WTC11 (cell line): Measurements from ENCODE around the gene DHX38. TPM values are rescaled to one million over a fixed set of nuclear protein-coding genes. Genes with fewer than 3 reads are reported as not detected.

ENCODE experiments used
- ATAC-seq: fragments of 200-7000 bp; cut with Tn5 transposase; 2 replicates; pipeline ENCODE4 v1.10.0; 2021; ENCODE audit warnings: mild to moderate bottlenecking, moderate library complexity
- CTCF ChIA-PET: fragments of 300-600 bp; sonication (Branson Sonifier 250); formaldehyde crosslinking; loops from one replicate; lab custom pipeline; 2021; ENCODE audit warnings: antibody characterized with exemption; lab: Charles Lee
- POLR2A ChIA-PET: fragments of 350-600 bp; sonication (Branson Sonifier 250); formaldehyde crosslinking; loops from one replicate; lab custom pipeline; 2021; ENCODE audit warnings: antibody characterized with exemption; lab: Charles Lee
- DNase-seq: peaks from one replicate; pipeline ENCODE4 v3.0.0; 2021; ENCODE audit warnings: low spot score
- H3K27ac Mint-ChIP-seq: 2 replicates; pipeline ENCODE4 v1.8.0; 2021; ENCODE audit warnings: mixed read lengths
- H3K27me3 Mint-ChIP-seq: 2 replicates; pipeline ENCODE4 v1.8.0; 2021; ENCODE audit warnings: low read depth, mild to moderate bottlenecking, moderate library complexity, mixed read lengths
- H3K36me3 Mint-ChIP-seq: 2 replicates; pipeline ENCODE4 v1.8.0; 2021; ENCODE audit warnings: mixed read lengths
- H3K4me1 Mint-ChIP-seq: 2 replicates; pipeline ENCODE4 v1.8.0; 2022; ENCODE audit warnings: mixed read lengths
- H3K4me3 Mint-ChIP-seq: 2 replicates; pipeline ENCODE4 v1.8.0; 2021; ENCODE audit warnings: mild to moderate bottlenecking, moderate library complexity, mixed read lengths
- H3K9me3 Mint-ChIP-seq: 2 replicates; pipeline ENCODE4 v1.8.0; 2021; ENCODE audit warnings: mixed read lengths
- FOXJ3 ChIP-seq: sonication (generic); formaldehyde crosslinking; IDR thresholded peaks from 2 replicates; pipeline ENCODE4 v1.9.0; 2021; ENCODE audit warnings: missing genetic modification reagents, mild to moderate bottlenecking, borderline replicate concordance
- FOXP1 ChIP-seq: sonication (generic); formaldehyde crosslinking; IDR thresholded peaks from 2 replicates; pipeline ENCODE4 v1.8.0; 2022; ENCODE audit warnings: missing genetic modification reagents, mild to moderate bottlenecking, moderate library complexity, borderline replicate concordance
- GABPB1 ChIP-seq: sonication (generic); formaldehyde crosslinking; IDR thresholded peaks from 2 replicates; pipeline ENCODE4 v1.8.1; 2023; ENCODE audit warnings: mild to moderate bottlenecking, missing genetic modification reagents
- GTF2I ChIP-seq: fragments of 250-450 bp; sonication (Bioruptor Pico); conservative IDR thresholded peaks from 2 replicates; pipeline ENCODE4 v1.4.0; 2021; ENCODE audit warnings: mild to moderate bottlenecking
- KAT7 ChIP-seq: sonication (generic); formaldehyde crosslinking; IDR thresholded peaks from 2 replicates; pipeline ENCODE4 v1.8.1; 2023; ENCODE audit warnings: missing genetic modification reagents, mild to moderate bottlenecking, borderline replicate concordance
- MYBL2 ChIP-seq: sonication (generic); formaldehyde crosslinking; IDR thresholded peaks from 2 replicates; pipeline ENCODE4 v1.8.1; 2023; ENCODE audit warnings: mild to moderate bottlenecking, moderate library complexity, missing genetic modification reagents
- PRRX2 ChIP-seq: fragments of 250-450 bp; sonication (Bioruptor Pico); IDR thresholded peaks from 2 replicates; pipeline ENCODE4 v1.8.0; 2021; ENCODE audit warnings: mild to moderate bottlenecking
- SP1 ChIP-seq: sonication (generic); formaldehyde crosslinking; conservative IDR thresholded peaks from 2 replicates; pipeline ENCODE4 v1.8.1; 2022; ENCODE audit warnings: missing genetic modification reagents
- total RNA-seq: library from RNA; stranded (reverse); gene quantifications from 3 replicates; pipeline ENCODE4 v1.2.3, GENCODE V29; 2021
- TF ChIP-seq, protein P1 (sequence below): fragments of 250-450 bp; sonication (Bioruptor Pico); IDR thresholded peaks from 2 replicates; pipeline ENCODE4 v1.9.0; 2021; ENCODE audit warnings: moderate library complexity, mild to moderate bottlenecking, inconsistent platforms, borderline replicate concordance
- TF ChIP-seq, protein P2 (sequence below): fragments of 200-600 bp; IDR thresholded peaks from 2 replicates; pipeline ENCODE4 v1.8.0; 2022; ENCODE audit warnings: antibody characterized with exemption
- TF ChIP-seq, protein P3 (sequence below): fragments of 250-450 bp; sonication (Bioruptor Pico); IDR thresholded peaks from 2 replicates; pipeline ENCODE4 v1.9.0; 2021; ENCODE audit warnings: mild to moderate bottlenecking
- TF ChIP-seq, protein P4 (sequence below): sonication (generic); formaldehyde crosslinking; IDR thresholded peaks from 2 replicates; pipeline ENCODE4 v1.8.0; 2023; ENCODE audit warnings: missing genetic modification reagents
- TF ChIP-seq, protein P5 (sequence below): sonication (generic); formaldehyde crosslinking; IDR thresholded peaks from 2 replicates; pipeline ENCODE4 v1.8.0; 2022; ENCODE audit warnings: missing genetic modification reagents
- TF ChIP-seq, protein P6 (sequence below): fragments of 250-450 bp; sonication (Bioruptor Pico); IDR thresholded peaks from 2 replicates; pipeline ENCODE4 v1.9.0; 2021; ENCODE audit warnings: mild to moderate bottlenecking
- TF ChIP-seq, protein P7 (sequence below): fragments of 250-450 bp; sonication (Bioruptor Pico); IDR thresholded peaks from 2 replicates; pipeline ENCODE4 v1.9.0; 2021; ENCODE audit warnings: mild to moderate bottlenecking, borderline replicate concordance

The DHX38 gene
- total RNA-seq, 1 experiment from 2014 or later = 91.7 TPM

DNA sequence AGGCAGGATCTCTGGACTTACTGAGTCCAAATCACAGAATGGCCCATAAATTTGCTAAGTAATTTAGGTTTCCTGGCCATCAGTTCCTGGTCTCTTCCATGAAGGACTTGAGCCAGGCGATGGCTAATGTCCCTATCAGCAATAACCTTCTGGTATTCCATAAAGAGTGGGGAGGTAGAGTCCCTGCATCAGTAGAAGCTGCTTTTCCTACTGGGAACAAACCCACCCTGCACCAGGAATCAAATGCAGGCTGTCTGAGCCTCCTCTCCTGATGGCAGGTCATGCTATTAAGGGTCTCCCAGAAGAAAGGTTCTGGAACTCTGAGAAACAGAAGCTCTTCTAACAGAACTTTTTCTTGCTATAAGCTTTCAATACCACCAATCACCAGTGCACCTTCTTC lies 32.1 kb upstream of the DHX38 start:
- CTCF ChIA-PET = no interaction called here
- H3K4me1 Mint-ChIP-seq = no peaks in the 10 kb centered on the region
- H3K27ac Mint-ChIP-seq = no peak overlapping the region
- H3K4me3 Mint-ChIP-seq = no peak overlapping the region
- no peak for DNase-seq
- H3K9me3 Mint-ChIP-seq = no peaks in the 10 kb centered on the region
- ATAC-seq = no peak
- H3K36me3 Mint-ChIP-seq = no peaks in the 10 kb centered on the region
- H3K27me3 Mint-ChIP-seq = peaks cover 3% of the 10 kb centered on the region; the same call in 1 of the 2 replicates
- TF ChIP-seq, protein P1, sequence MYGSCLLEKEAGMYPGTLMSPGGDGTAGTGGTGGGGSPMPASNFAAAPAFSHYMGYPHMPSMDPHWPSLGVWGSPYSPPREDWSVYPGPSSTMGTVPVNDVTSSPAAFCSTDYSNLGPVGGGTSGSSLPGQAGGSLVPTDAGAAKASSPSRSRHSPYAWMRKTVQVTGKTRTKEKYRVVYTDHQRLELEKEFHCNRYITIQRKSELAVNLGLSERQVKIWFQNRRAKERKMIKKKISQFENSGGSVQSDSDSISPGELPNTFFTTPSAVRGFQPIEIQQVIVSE (CRISPR knock-in tag) = no peak
- TF ChIP-seq, protein P2, sequence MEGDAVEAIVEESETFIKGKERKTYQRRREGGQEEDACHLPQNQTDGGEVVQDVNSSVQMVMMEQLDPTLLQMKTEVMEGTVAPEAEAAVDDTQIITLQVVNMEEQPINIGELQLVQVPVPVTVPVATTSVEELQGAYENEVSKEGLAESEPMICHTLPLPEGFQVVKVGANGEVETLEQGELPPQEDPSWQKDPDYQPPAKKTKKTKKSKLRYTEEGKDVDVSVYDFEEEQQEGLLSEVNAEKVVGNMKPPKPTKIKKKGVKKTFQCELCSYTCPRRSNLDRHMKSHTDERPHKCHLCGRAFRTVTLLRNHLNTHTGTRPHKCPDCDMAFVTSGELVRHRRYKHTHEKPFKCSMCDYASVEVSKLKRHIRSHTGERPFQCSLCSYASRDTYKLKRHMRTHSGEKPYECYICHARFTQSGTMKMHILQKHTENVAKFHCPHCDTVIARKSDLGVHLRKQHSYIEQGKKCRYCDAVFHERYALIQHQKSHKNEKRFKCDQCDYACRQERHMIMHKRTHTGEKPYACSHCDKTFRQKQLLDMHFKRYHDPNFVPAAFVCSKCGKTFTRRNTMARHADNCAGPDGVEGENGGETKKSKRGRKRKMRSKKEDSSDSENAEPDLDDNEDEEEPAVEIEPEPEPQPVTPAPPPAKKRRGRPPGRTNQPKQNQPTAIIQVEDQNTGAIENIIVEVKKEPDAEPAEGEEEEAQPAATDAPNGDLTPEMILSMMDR = no peak
- TF ChIP-seq, protein P3, sequence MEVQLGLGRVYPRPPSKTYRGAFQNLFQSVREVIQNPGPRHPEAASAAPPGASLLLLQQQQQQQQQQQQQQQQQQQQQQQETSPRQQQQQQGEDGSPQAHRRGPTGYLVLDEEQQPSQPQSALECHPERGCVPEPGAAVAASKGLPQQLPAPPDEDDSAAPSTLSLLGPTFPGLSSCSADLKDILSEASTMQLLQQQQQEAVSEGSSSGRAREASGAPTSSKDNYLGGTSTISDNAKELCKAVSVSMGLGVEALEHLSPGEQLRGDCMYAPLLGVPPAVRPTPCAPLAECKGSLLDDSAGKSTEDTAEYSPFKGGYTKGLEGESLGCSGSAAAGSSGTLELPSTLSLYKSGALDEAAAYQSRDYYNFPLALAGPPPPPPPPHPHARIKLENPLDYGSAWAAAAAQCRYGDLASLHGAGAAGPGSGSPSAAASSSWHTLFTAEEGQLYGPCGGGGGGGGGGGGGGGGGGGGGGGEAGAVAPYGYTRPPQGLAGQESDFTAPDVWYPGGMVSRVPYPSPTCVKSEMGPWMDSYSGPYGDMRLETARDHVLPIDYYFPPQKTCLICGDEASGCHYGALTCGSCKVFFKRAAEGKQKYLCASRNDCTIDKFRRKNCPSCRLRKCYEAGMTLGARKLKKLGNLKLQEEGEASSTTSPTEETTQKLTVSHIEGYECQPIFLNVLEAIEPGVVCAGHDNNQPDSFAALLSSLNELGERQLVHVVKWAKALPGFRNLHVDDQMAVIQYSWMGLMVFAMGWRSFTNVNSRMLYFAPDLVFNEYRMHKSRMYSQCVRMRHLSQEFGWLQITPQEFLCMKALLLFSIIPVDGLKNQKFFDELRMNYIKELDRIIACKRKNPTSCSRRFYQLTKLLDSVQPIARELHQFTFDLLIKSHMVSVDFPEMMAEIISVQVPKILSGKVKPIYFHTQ (CRISPR knock-in tag) = no peak
- TF ChIP-seq, protein P4, sequence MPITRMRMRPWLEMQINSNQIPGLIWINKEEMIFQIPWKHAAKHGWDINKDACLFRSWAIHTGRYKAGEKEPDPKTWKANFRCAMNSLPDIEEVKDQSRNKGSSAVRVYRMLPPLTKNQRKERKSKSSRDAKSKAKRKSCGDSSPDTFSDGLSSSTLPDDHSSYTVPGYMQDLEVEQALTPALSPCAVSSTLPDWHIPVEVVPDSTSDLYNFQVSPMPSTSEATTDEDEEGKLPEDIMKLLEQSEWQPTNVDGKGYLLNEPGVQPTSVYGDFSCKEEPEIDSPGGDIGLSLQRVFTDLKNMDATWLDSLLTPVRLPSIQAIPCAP (CRISPR knock-in tag) = no peak
- TF ChIP-seq GABPB1 (CRISPR knock-in tag) (no peak), KAT7 (CRISPR knock-in tag) (no peak), GTF2I (CRISPR knock-in tag) (no peak), SP1 (CRISPR knock-in tag) (no peak), FOXJ3 (CRISPR knock-in tag) (no peak)
- TF ChIP-seq, protein P5, sequence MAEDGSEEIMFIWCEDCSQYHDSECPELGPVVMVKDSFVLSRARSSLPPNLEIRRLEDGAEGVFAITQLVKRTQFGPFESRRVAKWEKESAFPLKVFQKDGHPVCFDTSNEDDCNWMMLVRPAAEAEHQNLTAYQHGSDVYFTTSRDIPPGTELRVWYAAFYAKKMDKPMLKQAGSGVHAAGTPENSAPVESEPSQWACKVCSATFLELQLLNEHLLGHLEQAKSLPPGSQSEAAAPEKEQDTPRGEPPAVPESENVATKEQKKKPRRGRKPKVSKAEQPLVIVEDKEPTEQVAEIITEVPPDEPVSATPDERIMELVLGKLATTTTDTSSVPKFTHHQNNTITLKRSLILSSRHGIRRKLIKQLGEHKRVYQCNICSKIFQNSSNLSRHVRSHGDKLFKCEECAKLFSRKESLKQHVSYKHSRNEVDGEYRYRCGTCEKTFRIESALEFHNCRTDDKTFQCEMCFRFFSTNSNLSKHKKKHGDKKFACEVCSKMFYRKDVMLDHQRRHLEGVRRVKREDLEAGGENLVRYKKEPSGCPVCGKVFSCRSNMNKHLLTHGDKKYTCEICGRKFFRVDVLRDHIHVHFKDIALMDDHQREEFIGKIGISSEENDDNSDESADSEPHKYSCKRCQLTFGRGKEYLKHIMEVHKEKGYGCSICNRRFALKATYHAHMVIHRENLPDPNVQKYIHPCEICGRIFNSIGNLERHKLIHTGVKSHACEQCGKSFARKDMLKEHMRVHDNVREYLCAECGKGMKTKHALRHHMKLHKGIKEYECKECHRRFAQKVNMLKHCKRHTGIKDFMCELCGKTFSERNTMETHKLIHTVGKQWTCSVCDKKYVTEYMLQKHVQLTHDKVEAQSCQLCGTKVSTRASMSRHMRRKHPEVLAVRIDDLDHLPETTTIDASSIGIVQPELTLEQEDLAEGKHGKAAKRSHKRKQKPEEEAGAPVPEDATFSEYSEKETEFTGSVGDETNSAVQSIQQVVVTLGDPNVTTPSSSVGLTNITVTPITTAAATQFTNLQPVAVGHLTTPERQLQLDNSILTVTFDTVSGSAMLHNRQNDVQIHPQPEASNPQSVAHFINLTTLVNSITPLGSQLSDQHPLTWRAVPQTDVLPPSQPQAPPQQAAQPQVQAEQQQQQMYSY (CRISPR knock-in tag) = no peak
- TF ChIP-seq, all 79 proteins: peak for 0
- POLR2A ChIA-PET = no interaction called here

DNA sequence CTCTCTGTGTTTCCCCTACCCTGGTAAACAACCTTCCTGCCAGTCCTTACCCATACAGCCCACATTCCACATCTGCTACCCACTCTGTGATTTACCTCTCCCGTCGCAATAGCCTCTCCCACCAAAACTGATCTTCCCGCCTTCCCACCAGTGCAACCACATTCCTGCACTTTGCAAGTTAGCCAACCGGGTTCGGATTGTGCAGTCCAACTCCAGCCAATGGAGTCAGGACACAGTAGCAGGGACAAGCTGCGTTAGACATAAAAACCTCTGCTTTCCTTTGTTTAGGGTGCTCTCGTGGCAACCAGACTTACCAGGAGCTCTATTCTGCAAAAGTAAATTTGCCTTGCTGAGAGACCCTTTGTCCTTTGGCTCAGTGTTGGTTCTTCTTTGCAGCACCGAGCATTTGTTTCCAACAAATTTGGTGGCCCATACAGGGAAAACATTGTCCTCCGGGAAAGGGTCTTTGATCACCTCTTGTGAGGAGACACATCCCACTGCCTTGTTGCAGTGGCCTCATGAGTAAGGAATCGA lies 29.2 kb upstream of the DHX38 start:
- Mint-ChIP-seq H3K27me3 (peaks cover 3% of the 10 kb centered on the region; the same call in 1 of the 2 replicates), H3K36me3 (no peaks in the 10 kb centered on the region), H3K4me1 (no peaks in the 10 kb centered on the region), H3K27ac (no peak overlapping the region), H3K9me3 (no peaks in the 10 kb centered on the region), H3K4me3 (no peak overlapping the region)
- CTCF ChIA-PET = no interaction called here
- DNase-seq (no peak), ATAC-seq (no peak)
- POLR2A ChIA-PET = no interaction called here
- TF ChIP-seq, protein P6, sequence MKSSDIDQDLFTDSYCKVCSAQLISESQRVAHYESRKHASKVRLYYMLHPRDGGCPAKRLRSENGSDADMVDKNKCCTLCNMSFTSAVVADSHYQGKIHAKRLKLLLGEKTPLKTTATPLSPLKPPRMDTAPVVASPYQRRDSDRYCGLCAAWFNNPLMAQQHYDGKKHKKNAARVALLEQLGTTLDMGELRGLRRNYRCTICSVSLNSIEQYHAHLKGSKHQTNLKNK (CRISPR knock-in tag) = no peak
- TF ChIP-seq FOXP1 (CRISPR knock-in tag) (no peak), PRRX2 (CRISPR knock-in tag) (no peak), MYBL2 (CRISPR knock-in tag) (no peak)
- TF ChIP-seq, protein P7, sequence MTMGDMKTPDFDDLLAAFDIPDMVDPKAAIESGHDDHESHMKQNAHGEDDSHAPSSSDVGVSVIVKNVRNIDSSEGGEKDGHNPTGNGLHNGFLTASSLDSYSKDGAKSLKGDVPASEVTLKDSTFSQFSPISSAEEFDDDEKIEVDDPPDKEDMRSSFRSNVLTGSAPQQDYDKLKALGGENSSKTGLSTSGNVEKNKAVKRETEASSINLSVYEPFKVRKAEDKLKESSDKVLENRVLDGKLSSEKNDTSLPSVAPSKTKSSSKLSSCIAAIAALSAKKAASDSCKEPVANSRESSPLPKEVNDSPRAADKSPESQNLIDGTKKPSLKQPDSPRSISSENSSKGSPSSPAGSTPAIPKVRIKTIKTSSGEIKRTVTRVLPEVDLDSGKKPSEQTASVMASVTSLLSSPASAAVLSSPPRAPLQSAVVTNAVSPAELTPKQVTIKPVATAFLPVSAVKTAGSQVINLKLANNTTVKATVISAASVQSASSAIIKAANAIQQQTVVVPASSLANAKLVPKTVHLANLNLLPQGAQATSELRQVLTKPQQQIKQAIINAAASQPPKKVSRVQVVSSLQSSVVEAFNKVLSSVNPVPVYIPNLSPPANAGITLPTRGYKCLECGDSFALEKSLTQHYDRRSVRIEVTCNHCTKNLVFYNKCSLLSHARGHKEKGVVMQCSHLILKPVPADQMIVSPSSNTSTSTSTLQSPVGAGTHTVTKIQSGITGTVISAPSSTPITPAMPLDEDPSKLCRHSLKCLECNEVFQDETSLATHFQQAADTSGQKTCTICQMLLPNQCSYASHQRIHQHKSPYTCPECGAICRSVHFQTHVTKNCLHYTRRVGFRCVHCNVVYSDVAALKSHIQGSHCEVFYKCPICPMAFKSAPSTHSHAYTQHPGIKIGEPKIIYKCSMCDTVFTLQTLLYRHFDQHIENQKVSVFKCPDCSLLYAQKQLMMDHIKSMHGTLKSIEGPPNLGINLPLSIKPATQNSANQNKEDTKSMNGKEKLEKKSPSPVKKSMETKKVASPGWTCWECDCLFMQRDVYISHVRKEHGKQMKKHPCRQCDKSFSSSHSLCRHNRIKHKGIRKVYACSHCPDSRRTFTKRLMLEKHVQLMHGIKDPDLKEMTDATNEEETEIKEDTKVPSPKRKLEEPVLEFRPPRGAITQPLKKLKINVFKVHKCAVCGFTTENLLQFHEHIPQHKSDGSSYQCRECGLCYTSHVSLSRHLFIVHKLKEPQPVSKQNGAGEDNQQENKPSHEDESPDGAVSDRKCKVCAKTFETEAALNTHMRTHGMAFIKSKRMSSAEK (CRISPR knock-in tag) = no peak
- TF ChIP-seq, all 79 proteins: peak for 0
